Parathyroid adenoma (tissue), 2 donors: ENCODE data around the gene PDCD4.
"Not testable (repeated sequence)": the region's sequence is repeated elsewhere in the genome, so short reads cannot be mapped to it uniquely, and the experiment has no call there.

Experiments
- H2AFZ ChIP-seq: fragments of 300-600 bp; sonication (generic); one replicate; pipeline ENCODE4 v1.7.0; 2017; ENCODE audit warnings: antibody characterized with exemption, mild to moderate bottlenecking
- H3K27ac ChIP-seq: fragments of 300-600 bp; sonication (generic); one replicate; pipeline ENCODE4 v1.7.0; 2017
- H3K27me3 ChIP-seq: fragments of 300-600 bp; sonication (generic); one replicate; pipeline ENCODE4 v1.7.0; 2017; ENCODE audit warnings: low read length; ENCODE audit not compliant: control insufficient read depth, insufficient read depth
- H3K36me3 ChIP-seq: fragments of 300-600 bp; sonication (generic); one replicate; pipeline ENCODE4 v1.7.0; 2017; ENCODE audit warnings: low read length; ENCODE audit not compliant: control insufficient read depth, insufficient read depth
- H3K4me1 ChIP-seq: fragments of 300-600 bp; sonication (generic); one replicate; pipeline ENCODE4 v1.7.0; 2017; ENCODE audit warnings: control low read depth
- H3K4me2 ChIP-seq: fragments of 300-600 bp; sonication (generic); one replicate; pipeline ENCODE4 v1.7.0; 2017; ENCODE audit warnings: low read length
- H3K4me3 ChIP-seq: fragments of 300-600 bp; sonication (generic); one replicate; pipeline ENCODE4 v1.7.0; 2017; ENCODE audit warnings: low read depth, low read length
- H3K79me2 ChIP-seq: fragments of 300-600 bp; sonication (generic); one replicate; pipeline ENCODE4 v1.7.0; 2017; ENCODE audit warnings: control low read depth
- H3K9ac ChIP-seq: fragments of 300-600 bp; sonication (generic); one replicate; pipeline ENCODE4 v1.7.0; 2017; ENCODE audit warnings: mild to moderate bottlenecking
- H3K9me3 ChIP-seq: fragments of 300-600 bp; sonication (generic); one replicate; pipeline ENCODE4 v1.7.0; 2017; ENCODE audit warnings: low read length; ENCODE audit not compliant: control insufficient read depth
- CTCF ChIP-seq: fragments of 300-600 bp; sonication (generic); IDR thresholded peaks from one replicate; pipeline ENCODE4 v1.7.0; 2017; ENCODE audit warnings: antibody characterized with exemption, mild to moderate bottlenecking
- donor health status: primary hyperparathyroidism.

PDCD4 gene

GRCh38 chr10:110864662-110865140 lies 7.0 kb upstream of the PDCD4 start:
- Histone ChIP-seq H3K9me3 (no peaks in the 10 kb centered on the region), H3K79me2 (no peaks in the 10 kb centered on the region), H3K4me1 (peaks cover 63% of the 10 kb centered on the region), H2AFZ (peak overlapping the region; percentile 90), H3K9ac (no peak overlapping the region), H3K27ac (peak overlapping the region; percentile 79), H3K4me3 (no peak overlapping the region), H3K4me2 (no peak overlapping the region), H3K36me3 (no peaks in the 10 kb centered on the region), H3K27me3 (no peaks in the 10 kb centered on the region)
- no peak for TF ChIP-seq CTCF

- peaks cover 1% of the 10 kb centered on the region for H3K79me2 ChIP-seq
- no peak for TF ChIP-seq CTCF
- no peaks in the 10 kb centered on the region for H3K9me3 ChIP-seq
- H3K4me3 ChIP-seq: peak overlapping the region; percentile 2
- no peaks in the 10 kb centered on the region for H3K36me3 ChIP-seq
- H3K27ac ChIP-seq: peak overlapping the region; percentile 79
- peak overlapping the region; percentile 90 for H2AFZ ChIP-seq
- no peak overlapping the region for H3K9ac ChIP-seq
- peaks cover 60% of the 10 kb centered on the region for H3K4me1 ChIP-seq
- H3K4me2 ChIP-seq: no peak overlapping the region
- no peaks in the 10 kb centered on the region for H3K27me3 ChIP-seq
These were observed 6.4 kb upstream of the PDCD4 start for GRCh38 chr10:110865186-110865808.

GRCh38 chr10:110865809-110866482 lies 5.8 kb upstream of the PDCD4 start:
- Histone ChIP-seq H3K4me1 (peaks cover 60% of the 10 kb centered on the region), H3K27ac (peak overlapping the region; percentile 79)

GRCh38 chr10:110867011-110867806 lies 4.5 kb upstream of the PDCD4 start:
- H3K9me3 ChIP-seq, H3K79me2 ChIP-seq, H3K4me2 ChIP-seq, H3K27me3 ChIP-seq, H3K9ac ChIP-seq, H3K4me3 ChIP-seq, H3K36me3 ChIP-seq: not testable (repeated sequence)
- Histone ChIP-seq H3K27ac (peak overlapping the region; percentile 79), H3K4me1 (peaks cover 61% of the 10 kb centered on the region), H2AFZ (peak overlapping the region; percentile 72)

More at GRCh38 chr10:110865809-110866482, 5.8 kb upstream of the PDCD4 start:
- Histone ChIP-seq H3K79me2 (peaks cover 3% of the 10 kb centered on the region), H3K9ac (no peak overlapping the region), H2AFZ (peak overlapping the region; percentile 90), H3K9me3 (no peaks in the 10 kb centered on the region), H3K27me3 (no peaks in the 10 kb centered on the region), H3K36me3 (no peaks in the 10 kb centered on the region), H3K4me3 (no peak overlapping the region), H3K4me2 (no peak overlapping the region)
- TF ChIP-seq CTCF: no peak

GRCh38 chr10:110867807-110868465 lies 3.8 kb upstream of the PDCD4 start:
- peak overlapping the region; percentile 72 for H2AFZ ChIP-seq
- H3K9ac ChIP-seq: no peak overlapping the region
- no peak overlapping the region for H3K4me3 ChIP-seq
- H3K27me3 ChIP-seq: no peaks in the 10 kb centered on the region
- H3K9me3 ChIP-seq: no peaks in the 10 kb centered on the region
- H3K36me3 ChIP-seq: peaks cover 6% of the 10 kb centered on the region
- TF ChIP-seq CTCF: no peak
- H3K4me2 ChIP-seq: no peak overlapping the region
- peaks cover 15% of the 10 kb centered on the region for H3K79me2 ChIP-seq
- H3K27ac ChIP-seq: peak overlapping the region; percentile 79
- H3K4me1 ChIP-seq: peaks cover 61% of the 10 kb centered on the region
